DOHH2 (cell line): ENCODE data around the gene VCL.

Experiments used
- H3F3A ChIP-seq: fragments of 200-600 bp; sonication (generic), shearing (Covaris generic); 2 replicates; pipeline ENCODE4 v1.6.0; 2016; ENCODE audit warnings: antibody characterized with exemption, mild to moderate bottlenecking; ENCODE audit not compliant: control insufficient read depth, insufficient read depth
- H3K27ac ChIP-seq: fragments of 200-600 bp; sonication (generic); 2 replicates; pipeline ENCODE4 v1.5.1; 2014; ENCODE audit warnings: low read depth, mild to moderate bottlenecking, low read length, moderate library complexity
- H3K27me3 ChIP-seq: fragments of 200-600 bp; sonication (generic); 2 replicates; pipeline ENCODE4 v1.6.1; 2014; ENCODE audit warnings: mild to moderate bottlenecking, low read length, mixed read lengths; ENCODE audit not compliant: control insufficient read depth
- H3K36me3 ChIP-seq: fragments of 200-600 bp; sonication (generic); 2 replicates; pipeline ENCODE4 v1.6.1; 2014; ENCODE audit warnings: mild to moderate bottlenecking, low read length, moderate library complexity, mixed read lengths; ENCODE audit not compliant: control insufficient read depth
- H3K4me1 ChIP-seq: fragments of 200-600 bp; sonication (generic); 2 replicates; pipeline ENCODE4 v1.6.1; 2014; ENCODE audit warnings: mild to moderate bottlenecking, low read length, mixed read lengths; ENCODE audit not compliant: control insufficient read depth
- H3K4me2 ChIP-seq: fragments of 200-600 bp; sonication (generic); 2 replicates; pipeline ENCODE4 v1.6.0; 2014; ENCODE audit warnings: mild to moderate bottlenecking, low read length, moderate library complexity
- H3K4me3 ChIP-seq: fragments of 200-600 bp; sonication (generic); 2 replicates; pipeline ENCODE4 v1.5.1; 2014; ENCODE audit warnings: mild to moderate bottlenecking, low read length, mixed read lengths
- H3K79me2 ChIP-seq: fragments of 200-600 bp; sonication (generic); 2 replicates; pipeline ENCODE4 v1.6.1; 2014; ENCODE audit warnings: mild to moderate bottlenecking, low read length, mixed read lengths; ENCODE audit not compliant: control insufficient read depth
- H3K9me2 ChIP-seq: fragments of 200-600 bp; sonication (generic); replicated peaks from 2 replicates; pipeline ENCODE4 v1.6.1; 2014; ENCODE audit warnings: mild to moderate bottlenecking, low read length, mixed read lengths; ENCODE audit not compliant: control insufficient read depth
- H3K9me3 ChIP-seq: fragments of 200-600 bp; sonication (generic); 2 replicates; pipeline ENCODE4 v1.6.1; 2014; ENCODE audit warnings: antibody characterized with exemption, low read length, mixed read lengths; ENCODE audit not compliant: control insufficient read depth, insufficient read depth
- H4K20me1 ChIP-seq: fragments of 200-600 bp; sonication (generic); 2 replicates; pipeline ENCODE4 v1.6.0; 2014; ENCODE audit warnings: low read depth, mild to moderate bottlenecking, antibody characterized with exemption, low read length, moderate library complexity; ENCODE audit not compliant: control insufficient read depth, insufficient read depth
- EZH2phosphoT487 ChIP-seq: fragments of 200-600 bp; sonication (generic); IDR thresholded peaks from 2 replicates; pipeline ENCODE4 v1.6.1; 2017; ENCODE audit warnings: borderline replicate concordance, mild to moderate bottlenecking, antibody characterized with exemption, low read length, moderate library complexity, mixed read lengths
- TF ChIP-seq, protein P1 (sequence below): fragments of 200-600 bp; sonication (generic); IDR thresholded peaks from one replicate; pipeline ENCODE4 v1.5.1; 2014; ENCODE audit warnings: antibody characterized with exemption, mild to moderate bottlenecking, low read depth, low read length; ENCODE audit not compliant: poor library complexity, severe bottlenecking

VCL gene

DNA sequence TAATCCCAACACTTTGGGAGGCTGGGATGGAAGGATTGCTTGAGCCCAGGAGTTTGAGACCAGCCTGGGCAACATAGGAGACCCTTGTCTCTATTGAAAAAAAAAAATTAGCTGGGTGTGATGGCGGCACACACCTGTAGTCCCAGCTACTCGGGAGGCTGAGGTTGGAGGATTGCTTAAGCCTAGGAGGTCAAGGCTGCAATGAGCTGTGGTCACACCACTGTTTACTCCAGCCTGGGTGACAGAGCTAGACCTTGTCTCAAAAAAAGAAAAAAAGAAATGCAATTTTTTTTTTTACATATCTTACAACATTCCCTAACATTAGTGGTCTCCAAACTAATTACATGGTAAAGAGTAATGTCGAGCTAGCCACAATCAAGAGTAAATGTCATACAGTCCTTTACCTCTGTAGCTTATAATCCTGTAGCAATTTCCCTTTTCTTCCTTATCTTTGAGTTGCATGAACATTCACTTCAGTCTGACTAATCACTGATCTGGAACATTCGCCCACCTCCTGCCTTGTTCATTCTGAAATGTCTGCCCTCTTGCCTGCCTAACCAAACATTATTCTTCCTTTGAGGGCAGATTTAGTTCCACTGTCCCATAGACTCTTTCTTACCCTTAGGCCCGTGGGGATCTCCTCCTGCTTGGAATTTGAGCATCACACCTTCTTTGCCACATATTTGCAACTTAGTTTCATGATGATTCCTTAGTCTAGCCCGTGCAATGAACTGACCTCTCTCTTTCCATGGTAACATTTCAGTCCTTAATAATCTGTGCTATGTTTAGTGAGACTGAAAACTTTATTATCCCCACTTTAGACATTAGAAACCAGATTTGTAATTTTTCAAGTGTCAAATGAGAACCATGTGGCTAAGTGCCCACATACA lies 4.8 kb upstream of the VCL start:
- no peaks in the 10 kb centered on the region for H3K9me3 ChIP-seq
- H3K27me3 ChIP-seq = no peaks in the 10 kb centered on the region
- no peaks in the 10 kb centered on the region for H4K20me1 ChIP-seq
- peaks cover 37% of the 10 kb centered on the region for H3K4me1 ChIP-seq
- H3K27ac ChIP-seq = no peak overlapping the region
- H3K9me2 ChIP-seq = no peaks in the 10 kb centered on the region
- peaks cover under 1% of the 10 kb centered on the region for H3K36me3 ChIP-seq
- H3F3A ChIP-seq = peaks cover 12% of the 10 kb centered on the region
- H3K4me2 ChIP-seq = no peak overlapping the region
- TF ChIP-seq, protein P1, sequence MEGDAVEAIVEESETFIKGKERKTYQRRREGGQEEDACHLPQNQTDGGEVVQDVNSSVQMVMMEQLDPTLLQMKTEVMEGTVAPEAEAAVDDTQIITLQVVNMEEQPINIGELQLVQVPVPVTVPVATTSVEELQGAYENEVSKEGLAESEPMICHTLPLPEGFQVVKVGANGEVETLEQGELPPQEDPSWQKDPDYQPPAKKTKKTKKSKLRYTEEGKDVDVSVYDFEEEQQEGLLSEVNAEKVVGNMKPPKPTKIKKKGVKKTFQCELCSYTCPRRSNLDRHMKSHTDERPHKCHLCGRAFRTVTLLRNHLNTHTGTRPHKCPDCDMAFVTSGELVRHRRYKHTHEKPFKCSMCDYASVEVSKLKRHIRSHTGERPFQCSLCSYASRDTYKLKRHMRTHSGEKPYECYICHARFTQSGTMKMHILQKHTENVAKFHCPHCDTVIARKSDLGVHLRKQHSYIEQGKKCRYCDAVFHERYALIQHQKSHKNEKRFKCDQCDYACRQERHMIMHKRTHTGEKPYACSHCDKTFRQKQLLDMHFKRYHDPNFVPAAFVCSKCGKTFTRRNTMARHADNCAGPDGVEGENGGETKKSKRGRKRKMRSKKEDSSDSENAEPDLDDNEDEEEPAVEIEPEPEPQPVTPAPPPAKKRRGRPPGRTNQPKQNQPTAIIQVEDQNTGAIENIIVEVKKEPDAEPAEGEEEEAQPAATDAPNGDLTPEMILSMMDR = no peak
- no peak for TF ChIP-seq EZH2phosphoT487
- peaks cover 2% of the 10 kb centered on the region for H3K79me2 ChIP-seq
- no peak overlapping the region for H3K4me3 ChIP-seq

DNA sequence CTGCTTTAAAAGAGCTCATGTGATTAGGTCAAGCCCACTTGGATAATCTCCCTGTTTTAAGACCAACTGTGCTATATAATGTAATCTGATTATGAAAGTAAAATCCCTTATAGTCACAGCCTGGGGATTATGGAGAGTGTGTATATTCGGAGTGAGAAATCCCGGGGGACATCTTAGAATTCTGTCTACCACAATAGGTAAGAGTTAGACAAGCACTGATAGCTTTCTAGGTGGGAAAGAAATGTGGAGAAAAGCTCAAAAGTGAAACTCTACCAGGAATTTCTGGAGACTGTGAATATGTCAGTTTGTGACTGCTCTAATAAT lies 2.9 kb upstream of the VCL start:
- Histone ChIP-seq H3K4me3 (no peak overlapping the region), H3F3A (peaks cover 16% of the 10 kb centered on the region), H3K36me3 (peaks cover 15% of the 10 kb centered on the region), H3K4me1 (peaks cover 50% of the 10 kb centered on the region), H3K9me2 (no peaks in the 10 kb centered on the region), H3K9me3 (no peaks in the 10 kb centered on the region), H4K20me1 (peaks cover 7% of the 10 kb centered on the region; the same call in 1 of the 2 replicates), H3K27ac (no peak overlapping the region), H3K4me2 (no peak overlapping the region), H3K27me3 (no peaks in the 10 kb centered on the region), H3K79me2 (peaks cover 21% of the 10 kb centered on the region)
- no peak for TF ChIP-seq EZH2phosphoT487
- TF ChIP-seq, protein P1 = no peak

DNA sequence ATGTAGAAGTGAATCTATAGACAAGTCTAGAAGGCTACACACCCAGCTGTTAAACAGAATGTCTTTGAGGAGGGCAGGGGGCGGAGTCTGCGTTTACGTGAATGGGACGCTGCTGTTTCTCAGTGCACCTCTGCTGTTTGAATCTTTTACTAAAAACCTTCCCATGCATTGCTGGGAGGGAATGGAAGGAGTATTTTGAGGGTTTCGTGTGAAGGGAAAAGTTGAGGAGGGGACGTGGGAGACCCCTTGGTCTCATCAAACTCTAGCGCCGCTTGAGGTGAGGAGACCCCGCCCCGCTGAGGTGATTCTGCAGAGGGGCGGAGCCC lies 492 bp upstream of the VCL start:
- Histone ChIP-seq H3K4me2 (peak overlapping the region; percentile 97), H3K4me3 (peak overlapping the region; percentile 89), H3K36me3 (peaks cover 19% of the 10 kb centered on the region), H4K20me1 (peaks cover 7% of the 10 kb centered on the region; the same call in 1 of the 2 replicates), H3K27ac (peak overlapping the region; percentile 65), H3K9me3 (no peaks in the 10 kb centered on the region), H3K9me2 (no peaks in the 10 kb centered on the region), H3K79me2 (peaks cover 45% of the 10 kb centered on the region), H3F3A (peaks cover 13% of the 10 kb centered on the region), H3K4me1 (peaks cover 57% of the 10 kb centered on the region), H3K27me3 (no peaks in the 10 kb centered on the region)
- TF ChIP-seq, protein P1 = peak; percentile 22
- no peak for TF ChIP-seq EZH2phosphoT487
